HG02943 (cell line): ENCODE results near the gene RAB40C.

Source experiments
- ATAC-seq: cut with Tn5 transposase; IDR thresholded peaks from one replicate; pipeline ENCODE4 v1.9.1; 2021; ENCODE audit warnings: mild to moderate bottlenecking, low read depth, moderate library complexity; ENCODE audit not compliant: unreplicated experiment

RAB40C gene

GRCh38 chr16:589658-590187 is at the start of gene RAB40C:
TSS of gene RAB40C (plus strand) at chr16:590066. CDS start at chr16:590292, 226 bp downstream.
- peak; percentile 66 for ATAC-seq

GRCh38 chr16:540645-541340 is 49.1 kb upstream of the RAB40C start:
- no peak for ATAC-seq

GRCh38 chr16:543301-544164 is 46.3 kb upstream of the RAB40C start:
- no peak for ATAC-seq

- no peak for ATAC-seq
Observed at GRCh38 chr16:544517-544916, 45.3 kb upstream of the RAB40C start.

GRCh38 chr16:546909-547770 is 42.7 kb upstream of the RAB40C start:
- ATAC-seq, result no peak

GRCh38 chr16:548586-548985 is 41.3 kb upstream of the RAB40C start:
- no peak for ATAC-seq

GRCh38 chr16:549544-550263 is 40.2 kb upstream of the RAB40C start:
- ATAC-seq, result no peak

GRCh38 chr16:551210-551609 is 38.7 kb upstream of the RAB40C start:
- no peak for ATAC-seq

GRCh38 chr16:552171-552570 is 37.7 kb upstream of the RAB40C start:
- ATAC-seq, result no peak

- ATAC-seq, result no peak
Observed at GRCh38 chr16:553601-554296, 36.1 kb upstream of the RAB40C start.

GRCh38 chr16:554297-554621 is 35.6 kb upstream of the RAB40C start:
- no peak for ATAC-seq

GRCh38 chr16:554640-555365 is 35.1 kb upstream of the RAB40C start:
- no peak for ATAC-seq

- ATAC-seq, result no peak
Observed at GRCh38 chr16:555528-556473, 34.1 kb upstream of the RAB40C start.

GRCh38 chr16:556474-557173 is 33.2 kb upstream of the RAB40C start:
- no peak for ATAC-seq

GRCh38 chr16:557463-558297 is 32.2 kb upstream of the RAB40C start:
- ATAC-seq, result no peak

GRCh38 chr16:558298-559020 is 31.4 kb upstream of the RAB40C start:
- ATAC-seq, result no peak
